HG03060 (cell line): ENCODE results near the gene MAN2C1.
"Not testable (repeated sequence)": the region's sequence is repeated elsewhere in the genome, so short reads cannot be mapped to it uniquely, and the experiment has no call there.

Experiments
- ATAC-seq: cut with Tn5 transposase; IDR thresholded peaks from one replicate; pipeline ENCODE4 v1.9.1; 2021; ENCODE audit warnings: low read depth, moderate number of reproducible peaks; ENCODE audit not compliant: unreplicated experiment

Gene MAN2C1

DNA sequence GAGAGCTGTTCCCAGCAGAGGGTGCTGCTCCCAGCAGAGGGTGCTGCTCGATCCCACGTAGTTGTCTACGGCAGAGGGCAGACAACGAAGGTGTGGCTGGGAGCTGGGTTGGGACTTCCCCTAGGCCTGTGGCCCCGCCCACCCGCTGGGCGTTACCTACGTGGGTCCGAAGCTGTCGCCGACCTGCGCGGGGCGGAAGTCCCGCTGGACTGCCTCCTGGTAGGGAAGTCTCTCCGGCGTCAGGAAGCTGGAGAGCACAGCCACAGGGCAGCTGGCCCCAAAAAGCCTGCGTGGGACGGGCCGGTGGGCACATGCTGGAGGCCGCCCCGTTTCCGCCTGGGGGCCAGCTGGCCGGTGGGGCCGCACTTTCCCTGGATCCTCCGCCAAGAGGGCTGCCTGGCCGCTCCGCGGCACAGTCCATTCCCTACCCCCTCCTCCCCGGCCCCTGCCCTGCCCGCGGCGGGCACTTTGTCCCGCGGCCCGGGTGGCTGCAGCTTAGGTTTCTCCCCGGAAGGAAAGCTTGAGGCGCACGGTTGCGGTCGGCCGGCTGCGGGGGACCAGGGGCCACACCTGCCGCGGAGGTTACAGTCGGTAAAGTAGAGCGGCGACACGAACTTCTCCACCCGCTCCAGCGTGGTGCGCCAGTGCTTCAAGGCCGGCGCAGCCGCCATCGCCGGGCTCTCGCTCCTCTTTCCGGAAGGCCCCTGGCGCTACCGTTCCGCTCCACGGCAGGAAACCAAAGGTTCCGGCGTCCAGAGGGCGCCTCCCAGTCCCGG, at the start of gene MAN2C1:
Gene MAN2C1, minus strand, starts transcription at position 695 of the 776 bp plus-strand sequence. Its CDS starts 24 bp downstream, at position 671.
- ATAC-seq: peak; percentile 76

DNA sequence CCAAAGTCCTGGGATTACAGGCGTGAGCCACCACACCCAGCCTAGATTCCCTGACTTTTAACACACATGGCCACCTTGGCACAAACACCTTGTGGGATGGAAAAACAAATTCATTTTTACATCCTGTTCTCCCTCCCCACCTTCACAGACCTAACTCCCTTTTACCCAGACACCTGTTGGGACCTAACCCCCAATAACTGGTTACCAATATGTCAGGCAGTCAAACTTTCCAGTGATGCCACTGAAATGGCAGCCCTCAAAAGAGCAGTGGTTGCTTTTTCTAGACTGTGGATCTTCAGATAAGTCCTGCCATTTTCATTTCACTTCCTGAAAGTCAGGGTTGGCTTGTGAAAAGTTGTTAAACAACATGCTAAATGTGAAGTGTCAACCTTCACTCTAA, 48.2 kb upstream of the MAN2C1 start:
- ATAC-seq: no peak

DNA sequence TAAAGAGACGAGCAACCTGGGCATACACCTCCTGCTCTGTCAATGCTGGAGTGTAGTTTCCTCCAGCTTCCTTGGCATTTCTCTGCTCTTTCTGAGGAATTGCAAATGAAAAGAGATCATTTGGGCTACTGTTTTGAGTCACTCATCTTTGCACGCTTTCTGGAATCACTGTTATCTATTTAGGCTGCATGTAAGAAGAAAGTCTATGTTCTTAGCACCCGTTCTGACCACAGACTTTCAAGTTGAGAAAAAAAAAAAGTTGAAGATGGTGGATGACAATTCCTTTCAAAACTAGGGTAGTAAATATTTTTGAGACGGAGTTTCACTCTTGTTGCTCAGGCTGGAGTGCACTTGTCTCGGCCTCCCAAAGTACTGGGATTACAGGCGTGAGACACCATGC, 41.8 kb upstream of the MAN2C1 start:
- ATAC-seq: no peak

DNA sequence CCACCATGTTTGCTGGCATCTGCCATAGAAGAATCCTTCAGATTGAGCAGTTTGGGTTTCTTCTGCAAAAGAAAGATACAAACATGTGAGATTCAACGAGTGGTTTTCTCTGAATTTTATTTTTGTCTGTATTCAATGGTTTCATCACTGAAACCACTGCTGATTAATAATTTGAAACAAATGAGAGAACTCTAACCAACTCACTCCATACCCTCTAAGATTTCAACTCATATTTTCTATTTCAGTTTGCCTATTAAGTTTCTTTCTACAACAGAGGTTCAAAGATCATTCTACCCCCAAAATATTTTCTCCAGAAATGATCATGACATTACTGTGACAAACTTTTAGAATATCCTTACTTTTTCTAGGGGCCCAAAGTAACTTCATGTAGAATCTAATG, 38.7 kb upstream of the MAN2C1 start:
- no peak for ATAC-seq

DNA sequence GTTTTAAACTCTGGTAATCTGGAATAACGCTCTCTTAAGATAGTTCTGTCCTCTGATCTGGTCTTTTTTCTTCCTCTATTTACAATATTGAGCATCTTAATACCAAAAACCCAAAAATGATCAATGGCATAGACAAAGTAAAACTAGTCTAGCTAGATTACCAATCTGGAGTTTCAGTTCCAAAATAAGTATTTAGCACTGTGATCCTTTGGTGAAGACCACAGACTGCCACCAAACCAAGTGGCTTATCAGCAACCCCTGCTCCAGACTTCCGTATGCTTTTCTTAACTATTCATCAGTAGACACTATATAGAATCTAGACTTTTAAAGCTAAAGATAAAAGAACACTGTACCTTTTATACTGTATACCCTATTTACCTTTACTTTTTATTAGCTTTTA, 35.5 kb upstream of the MAN2C1 start:
- no peak for ATAC-seq

DNA sequence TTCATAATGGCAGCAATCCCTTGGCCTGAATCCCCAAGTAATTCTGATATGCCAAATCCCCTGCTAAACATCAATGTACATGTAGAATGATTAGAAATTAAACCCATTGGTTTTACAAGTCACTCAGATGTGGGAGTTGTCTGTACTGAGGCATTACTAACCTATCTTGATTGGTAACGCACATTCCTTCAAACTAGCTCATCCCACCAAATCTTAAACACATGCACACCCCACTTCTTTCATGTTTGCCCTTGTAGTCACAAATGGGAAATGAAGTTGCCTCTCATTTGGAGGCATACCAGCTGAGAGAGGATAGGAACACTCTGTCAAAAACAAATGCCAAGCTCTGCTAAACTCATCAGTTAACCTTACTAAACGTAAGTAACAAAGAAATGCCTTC, 29.1 kb upstream of the MAN2C1 start:
- ATAC-seq: no peak

DNA sequence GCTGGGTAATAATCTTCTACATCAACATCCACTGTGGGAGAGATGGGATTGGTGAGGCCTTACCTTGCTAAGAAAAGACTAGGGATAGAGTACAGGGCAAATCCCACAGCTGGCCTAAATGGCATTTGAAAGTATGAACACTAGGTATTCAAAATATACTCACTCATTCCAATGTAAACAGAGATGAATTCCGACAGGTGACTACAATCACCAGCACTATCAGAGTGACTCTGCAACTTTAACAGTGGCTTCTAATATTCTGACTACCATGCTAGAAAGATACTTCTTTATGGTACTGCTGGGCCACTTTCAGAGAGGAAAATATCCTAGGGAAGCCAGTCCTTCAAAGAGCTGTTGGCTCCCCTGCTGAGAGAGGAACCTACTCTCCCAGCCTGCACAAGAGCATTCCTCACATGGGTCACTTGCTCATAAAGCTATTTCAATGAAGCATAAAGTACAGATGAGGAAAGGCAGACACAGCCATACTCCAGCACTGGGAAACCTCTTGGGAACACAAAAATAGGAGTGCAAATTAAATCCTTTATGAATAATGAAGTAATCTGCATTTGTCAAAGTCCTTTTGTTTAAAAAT, 21.5 kb upstream of the MAN2C1 start:
- ATAC-seq: no peak

DNA sequence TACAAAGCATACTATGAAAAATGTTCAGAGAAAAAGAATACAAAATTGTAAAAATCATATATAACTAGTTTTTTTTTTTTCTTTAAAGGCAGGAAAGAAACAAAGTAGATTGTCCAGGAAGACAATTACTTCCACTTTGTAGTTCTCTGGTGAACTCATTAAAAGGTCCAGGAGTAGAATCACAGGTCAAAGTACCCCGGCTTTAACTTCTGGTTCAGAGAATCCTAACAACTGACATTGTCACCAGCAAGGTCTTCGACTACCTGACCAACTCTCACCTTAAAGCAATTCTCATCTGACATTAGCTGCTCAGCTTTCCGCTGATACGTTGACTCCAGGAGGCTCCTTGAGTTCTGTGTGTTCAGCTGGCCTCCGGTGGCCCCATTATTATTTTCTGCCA, 15.6 kb upstream of the MAN2C1 start:
- ATAC-seq: not testable (repeated sequence)

DNA sequence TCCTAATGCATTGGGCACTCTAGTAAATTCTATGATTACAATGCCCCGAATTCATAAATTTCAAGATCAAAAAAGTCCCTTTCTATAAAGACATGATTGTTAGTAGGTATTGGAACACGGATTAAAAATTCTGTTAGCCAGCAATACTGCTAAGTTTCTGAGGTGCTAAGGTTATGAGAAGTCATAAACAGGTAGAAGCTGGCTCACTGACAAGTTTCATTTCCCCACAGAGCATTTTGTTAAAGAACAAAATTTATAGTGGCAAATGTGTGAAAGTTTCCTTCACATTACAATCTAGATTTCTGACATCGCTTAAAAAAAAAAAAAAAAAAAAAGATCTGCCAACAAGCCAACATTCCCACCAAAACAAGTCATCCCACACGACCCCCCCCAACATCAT, 12.4 kb upstream of the MAN2C1 start:
- no peak for ATAC-seq

DNA sequence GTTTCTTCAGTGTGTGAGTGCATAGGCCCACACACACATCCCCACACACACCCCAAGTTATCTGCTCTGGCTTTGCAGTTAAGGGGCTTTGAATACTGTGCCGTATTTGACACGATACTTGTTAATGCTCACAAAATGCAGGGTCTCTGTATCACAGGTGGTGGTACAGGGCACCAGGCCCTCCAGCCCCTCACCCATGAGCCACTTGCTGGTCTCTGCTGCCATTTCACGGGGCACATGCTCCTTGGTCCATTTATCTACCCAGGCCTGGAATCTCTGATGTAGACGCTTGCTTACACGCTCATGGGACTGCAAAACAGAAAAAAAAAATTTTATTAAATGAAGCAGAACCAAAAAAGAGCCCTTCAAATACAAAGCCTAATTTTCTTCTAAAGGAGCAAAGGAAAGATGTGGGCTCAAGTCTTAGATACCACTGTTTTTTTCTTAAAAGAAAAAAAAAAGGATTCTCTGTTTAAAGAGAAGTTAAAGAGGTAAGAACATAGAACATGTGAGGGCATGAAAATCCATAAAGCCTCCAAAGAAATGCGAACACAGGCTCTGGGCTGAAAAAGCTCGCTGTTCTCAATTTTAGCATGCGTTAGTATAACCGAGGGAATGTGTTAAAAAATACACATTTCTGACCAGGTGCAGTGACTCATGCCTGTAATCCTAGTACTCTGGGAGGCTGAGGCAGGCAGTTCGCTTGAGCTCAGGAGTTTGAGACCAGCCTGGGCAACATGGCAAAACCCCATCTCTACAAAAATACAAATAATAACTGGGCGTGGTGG, 3.7 kb upstream of the MAN2C1 start:
- ATAC-seq: no peak

DNA sequence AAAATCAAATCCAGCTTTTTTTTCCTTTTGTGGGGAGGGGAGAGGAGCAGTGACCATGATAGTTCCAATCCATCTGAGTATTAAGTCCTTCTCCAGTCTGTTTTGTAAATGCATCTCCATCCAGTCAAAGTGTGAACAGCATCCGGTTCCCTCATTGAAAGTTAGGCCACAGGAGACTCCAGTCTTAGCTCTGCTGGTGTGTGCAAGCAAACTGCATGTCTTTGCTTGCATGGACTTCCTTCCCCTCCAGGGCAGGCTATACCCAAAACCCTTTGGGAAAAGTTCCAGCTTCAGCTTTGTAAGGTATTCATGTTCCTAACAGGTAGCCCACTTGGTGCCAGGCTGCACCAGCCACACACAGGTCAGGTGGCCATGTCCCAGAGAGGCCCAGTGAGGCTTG, 3.1 kb upstream of the MAN2C1 start:
- no peak for ATAC-seq

DNA sequence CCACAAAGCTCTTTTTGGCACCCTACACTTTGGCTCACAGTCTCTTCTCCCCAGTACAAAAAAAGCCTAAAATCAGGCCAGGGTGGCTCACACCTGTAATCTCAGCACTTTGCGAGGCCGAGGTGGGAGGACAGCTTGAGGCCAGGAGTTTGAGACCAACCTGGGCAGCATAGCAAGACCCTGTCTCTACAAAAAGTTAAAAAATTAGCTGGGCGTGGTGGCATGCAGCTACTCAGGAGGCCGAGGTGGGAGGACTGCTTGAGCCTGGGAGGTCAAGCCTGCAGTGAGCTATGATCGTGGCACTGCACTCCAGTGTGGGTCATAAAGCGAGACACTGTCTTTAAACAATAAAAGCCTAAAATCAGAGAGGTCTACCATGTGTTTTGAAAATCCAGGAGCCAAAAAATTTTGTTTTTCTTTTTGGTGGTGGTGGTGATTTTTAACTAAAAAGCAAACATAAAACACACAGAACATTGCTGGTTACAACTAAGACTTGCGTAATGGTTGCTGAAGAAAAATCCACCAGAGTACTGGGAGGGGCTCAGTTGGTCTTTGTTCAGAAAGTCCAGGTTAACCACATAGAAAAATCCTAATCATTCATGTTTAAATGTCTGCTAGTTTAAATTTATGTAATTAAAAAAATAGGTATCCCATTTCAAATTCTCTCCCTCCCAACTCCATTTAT, 1.6 kb upstream of the MAN2C1 start:
- ATAC-seq: no peak

DNA sequence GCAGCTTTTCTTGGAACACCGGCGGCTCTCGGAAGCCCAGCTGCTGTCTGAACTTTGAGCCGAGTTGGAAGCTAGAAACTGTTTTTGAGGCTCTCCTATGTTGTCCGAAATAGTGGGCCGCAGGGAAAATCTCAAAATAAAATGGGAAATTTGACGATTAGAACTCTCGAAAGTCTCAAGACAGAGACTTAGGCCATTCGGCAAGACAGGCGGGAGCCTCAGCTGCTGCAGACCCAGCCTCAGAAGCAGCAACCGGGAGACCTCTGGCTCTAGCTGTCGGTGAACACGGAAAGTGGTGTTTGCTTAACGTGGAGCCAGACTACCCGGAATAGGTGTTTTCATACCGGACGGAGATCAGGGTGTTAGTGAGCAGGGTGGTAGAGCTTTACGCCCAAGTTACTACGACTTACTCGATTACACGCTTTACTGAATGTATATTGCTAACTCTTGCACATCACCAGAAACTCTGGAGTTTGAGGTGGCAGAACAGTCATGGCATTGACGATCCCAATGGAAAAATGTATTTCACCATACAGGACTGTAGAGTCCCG, 357 bp upstream of the MAN2C1 start:
- ATAC-seq: no peak

DNA sequence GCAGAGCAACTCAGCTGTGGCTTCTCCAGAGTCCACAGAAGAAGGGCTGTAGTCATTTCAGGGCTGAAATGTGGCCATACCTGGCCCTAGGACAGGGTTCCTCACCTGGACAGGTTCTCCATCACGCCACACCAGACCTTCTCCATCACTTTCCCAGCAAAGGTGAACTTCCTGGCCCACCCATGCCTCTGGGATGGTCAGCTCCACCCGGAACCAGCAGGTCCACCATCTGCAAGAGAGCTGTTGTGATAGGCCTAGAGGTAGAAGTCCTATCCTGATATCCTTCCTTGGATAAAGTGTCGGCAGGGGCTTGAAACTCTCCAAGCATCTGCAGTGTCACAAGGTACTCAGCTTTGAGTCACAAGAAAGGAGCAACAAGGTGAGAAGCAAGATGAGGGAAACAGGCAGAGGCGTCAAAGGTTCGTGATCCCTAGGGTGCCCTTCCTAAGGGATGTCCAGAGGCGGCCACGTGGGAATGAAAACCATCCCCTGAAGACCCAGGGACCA, 948 bp downstream of the MAN2C1 start:
- no peak for ATAC-seq

DNA sequence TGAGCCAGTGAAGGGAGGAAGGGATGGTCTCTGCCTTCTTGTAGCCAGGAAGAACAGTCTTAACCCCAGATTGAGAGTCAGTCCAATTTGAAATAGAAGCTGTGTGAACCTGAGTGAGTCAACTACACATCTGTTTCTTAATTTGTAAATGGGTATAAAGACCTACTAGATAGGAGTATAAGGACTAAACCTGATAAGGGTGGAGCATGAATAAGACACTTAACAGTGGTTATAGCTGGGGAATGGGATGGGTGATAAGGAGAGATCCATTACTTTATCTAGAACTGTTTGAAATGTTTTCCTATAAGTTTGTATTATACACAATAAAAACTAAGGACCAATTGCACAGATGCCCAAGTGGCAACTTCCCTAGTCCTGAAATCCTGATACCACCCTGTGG, 1.4 kb downstream of the MAN2C1 start:
- ATAC-seq: no peak

DNA sequence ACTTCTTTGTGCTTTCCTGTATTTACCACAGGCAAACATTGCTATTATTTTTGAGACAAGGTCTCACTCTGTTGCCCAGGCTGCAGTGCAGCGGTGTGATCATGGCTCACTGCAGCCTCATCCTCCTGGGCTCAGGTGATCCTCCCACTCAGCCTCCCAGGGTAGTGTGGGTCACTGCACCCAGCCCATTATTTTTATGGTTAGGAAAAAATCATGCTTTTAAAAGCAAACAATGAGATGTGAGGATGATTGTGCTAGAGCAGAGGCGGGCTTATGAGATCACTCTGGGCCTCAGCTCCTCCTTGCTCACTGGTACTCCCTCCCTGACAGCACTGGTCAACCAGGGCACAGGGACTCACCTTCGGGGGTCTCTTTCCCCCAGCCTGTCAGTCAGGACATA, 2.2 kb downstream of the MAN2C1 start:
- ATAC-seq: no peak

DNA sequence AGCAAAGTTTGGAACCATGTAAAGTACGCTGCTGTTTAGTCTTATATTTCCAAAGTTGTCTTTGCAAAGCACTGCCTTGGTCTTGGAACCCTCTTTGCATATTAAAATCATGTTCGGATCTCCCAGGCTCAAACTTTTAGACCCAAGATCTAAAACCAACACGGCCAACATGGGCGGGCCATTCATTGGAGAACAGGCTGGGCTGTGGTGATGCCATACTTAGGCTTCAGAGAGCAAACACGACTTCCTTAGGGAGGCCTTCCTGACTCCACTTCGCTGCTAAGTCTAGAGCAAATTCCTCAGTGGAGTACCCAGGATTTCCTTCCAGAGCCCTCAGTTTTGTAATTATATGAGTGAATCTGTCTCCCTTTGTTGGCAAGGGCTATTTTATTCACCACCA, 3.5 kb downstream of the MAN2C1 start:
- ATAC-seq: no peak

DNA sequence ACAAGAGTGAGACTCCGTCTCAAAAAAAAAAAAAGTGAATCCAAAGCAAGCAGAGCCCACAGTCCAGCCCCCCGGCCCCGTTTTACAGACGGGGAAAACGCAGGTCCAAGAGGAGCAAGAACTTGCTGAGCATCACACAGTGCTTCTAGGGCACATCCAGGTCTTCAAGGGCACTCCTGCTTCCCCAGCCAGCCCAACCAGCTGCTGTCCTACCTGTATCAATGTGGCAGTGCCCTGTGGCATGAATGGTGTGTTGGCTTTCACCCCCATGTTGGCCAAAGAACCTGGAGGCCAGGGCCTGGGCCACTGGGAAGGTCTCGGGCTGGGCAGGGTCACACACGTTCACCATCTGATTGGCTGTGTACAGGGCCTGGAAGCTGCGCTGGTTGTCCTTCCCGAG, 4.6 kb downstream of the MAN2C1 start:
- ATAC-seq: no peak

DNA sequence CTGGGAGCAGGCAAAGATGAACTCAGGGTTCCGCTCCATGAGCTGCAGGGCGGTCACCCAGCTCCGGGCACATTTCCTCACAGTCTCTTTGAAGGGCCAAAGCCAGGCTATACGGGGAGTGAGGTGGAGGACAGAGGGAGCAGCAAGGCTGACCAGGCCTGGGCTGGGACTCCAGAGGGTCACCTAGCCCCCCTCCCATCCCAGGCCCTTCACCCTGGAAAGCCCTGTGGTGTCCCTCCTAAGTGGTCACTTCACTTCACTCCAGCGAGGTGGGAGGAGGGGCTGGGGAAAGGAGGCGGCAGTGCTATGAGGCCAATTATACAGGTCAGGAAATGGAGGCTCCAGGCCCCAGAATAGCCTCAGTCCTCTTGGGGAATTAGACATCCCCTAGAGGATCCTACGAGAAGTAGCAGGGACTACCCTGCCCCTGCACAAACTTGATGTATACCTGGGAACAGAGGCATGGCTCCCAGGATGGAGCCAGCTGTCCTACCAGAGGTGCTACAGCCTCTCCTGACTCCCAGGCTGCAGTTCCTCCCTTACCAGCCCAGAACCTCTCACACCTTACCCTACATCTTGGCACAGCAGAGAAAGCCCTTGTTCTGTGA, 5.7 kb downstream of the MAN2C1 start:
- ATAC-seq: no peak

DNA sequence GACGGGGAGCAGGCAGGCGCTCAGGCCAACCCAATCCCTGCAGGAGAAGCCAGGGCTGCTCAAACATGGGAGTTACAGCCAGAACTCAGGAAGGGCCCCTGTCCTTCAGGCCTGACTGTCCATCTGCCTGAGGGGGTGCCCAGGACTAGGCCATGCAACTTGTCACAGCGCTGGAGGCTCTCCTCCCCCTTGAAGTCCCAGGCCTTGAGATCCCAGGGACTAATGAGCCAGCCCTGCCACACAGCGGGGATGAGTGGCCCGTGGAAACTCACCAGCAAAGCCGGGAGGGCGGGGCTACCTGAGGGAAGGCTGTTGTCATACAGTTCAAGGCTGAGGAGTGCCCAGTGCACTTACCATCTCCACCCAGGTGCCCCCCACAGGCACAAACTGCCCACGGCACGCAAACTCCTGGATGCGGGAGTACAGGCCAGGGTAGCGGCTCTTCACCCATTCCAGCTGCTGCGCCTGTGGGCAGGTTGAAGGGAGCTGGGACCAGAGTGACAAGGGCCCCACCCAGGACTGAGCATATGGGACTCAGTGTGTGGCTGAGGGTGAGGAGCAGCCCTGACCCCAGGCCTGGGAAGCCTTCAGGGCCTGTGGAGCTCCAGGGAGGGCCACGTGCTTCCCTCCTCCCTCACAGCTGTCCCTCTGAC, 6.3 kb downstream of the MAN2C1 start:
- ATAC-seq: no peak
